IMR-90 (cell line): ENCODE results near the gene DIAPH1. TPM values are rescaled to one million over a fixed set of nuclear protein-coding genes. Genes with fewer than 3 reads are reported as not detected.

Experiments
- ATAC-seq: fragments of 200-7000 bp; cut with Tn5 transposase; 2 replicates; pipeline ENCODE4 v1.9.1; 2020; ENCODE audit warnings: low read depth, mild to moderate bottlenecking, moderate library complexity
- BruUV-seq: library from RNA; stranded (reverse); fragments of 400-500 nt; replicated peaks from 2 replicates; lab custom pipeline; 2021; lab: Mats Ljungman, UMichigan
- CTCF ChIA-PET: fragments of 300-600 bp; formaldehyde crosslinking; extraction: SDS; loops from one replicate; lab custom pipeline; 2021; ENCODE audit warnings: antibody characterized with exemption; lab: Yijun Ruan, JAX
- POLR2A ChIA-PET: fragments of 300-600 bp; sonication (Branson Sonifier 250); formaldehyde crosslinking; loops from one replicate; lab custom pipeline; 2022; ENCODE audit warnings: antibody characterized with exemption; ENCODE audit not compliant: unreplicated experiment; lab: Charles Lee
- DNase-seq: peaks from one replicate; pipeline ENCODE4 v3.0.0; 2013
- H2AFZ ChIP-seq: replicated peaks from 2 replicates; pipeline ENCODE3; 2013; ENCODE audit warnings: low read length, mild to moderate bottlenecking; ENCODE audit not compliant: poor library complexity
- H2AK5ac ChIP-seq: 2 replicates; pipeline ENCODE4 v1.6.1; 2013; ENCODE audit warnings: low read depth, low read length, inconsistent platforms
- H2AK9ac ChIP-seq: replicated peaks from 2 replicates; pipeline ENCODE3; 2013; ENCODE audit warnings: mild to moderate bottlenecking, low read depth, low read length, moderate library complexity; ENCODE audit not compliant: poor library complexity
- H2BK120ac ChIP-seq: 2 replicates; pipeline ENCODE4 v1.6.1; 2013; ENCODE audit warnings: low read depth, low read length, inconsistent platforms
- H2BK15ac ChIP-seq: 3 replicates; pipeline ENCODE4 v1.6.1; 2013; ENCODE audit warnings: low read depth, low read length, inconsistent platforms
- H2BK20ac ChIP-seq: 2 replicates; pipeline ENCODE4 v1.6.1; 2013; ENCODE audit warnings: low read depth, mild to moderate bottlenecking, inconsistent platforms, low read length, moderate library complexity
- H2BK5ac ChIP-seq: 2 replicates; pipeline ENCODE4 v1.6.1; 2013; ENCODE audit warnings: mild to moderate bottlenecking, low read depth, low read length, inconsistent platforms; ENCODE audit not compliant: poor library complexity, severe bottlenecking
- H3K14ac ChIP-seq: replicated peaks from 2 replicates; pipeline ENCODE4 v1.6.1; 2013; ENCODE audit warnings: low read depth, low read length, inconsistent platforms
- H3K18ac ChIP-seq: 2 replicates; pipeline ENCODE4 v1.6.1; 2013; ENCODE audit warnings: low read depth, low read length, control low read depth
- H3K23ac ChIP-seq: 2 replicates; pipeline ENCODE4 v1.6.1; 2013; ENCODE audit warnings: low read depth, low read length, inconsistent platforms
- H3K27ac ChIP-seq: 2 replicates; pipeline ENCODE4 v1.5.1; 2013; ENCODE audit warnings: mild to moderate bottlenecking, control low read depth, low read length; ENCODE audit not compliant: insufficient read depth
- H3K27me3 ChIP-seq: 2 replicates; pipeline ENCODE4 v1.6.1; 2013; ENCODE audit warnings: low read length; ENCODE audit not compliant: control insufficient read depth, insufficient read depth
- H3K36me3 ChIP-seq: 2 replicates; pipeline ENCODE4 v1.6.1; 2013; ENCODE audit warnings: low read length, mixed read lengths; ENCODE audit not compliant: control insufficient read depth, insufficient read depth
- H3K4ac ChIP-seq: 2 replicates; pipeline ENCODE4 v1.6.1; 2013; ENCODE audit warnings: low read depth, low read length, inconsistent platforms
- H3K4me1 ChIP-seq: 2 replicates; pipeline ENCODE4 v1.6.1; 2013; ENCODE audit warnings: low read length, mixed read lengths; ENCODE audit not compliant: control insufficient read depth, insufficient read depth
- H3K4me2 ChIP-seq: 2 replicates; pipeline ENCODE4 v1.6.1; 2013; ENCODE audit warnings: low read depth, mild to moderate bottlenecking, control low read depth, low read length, moderate library complexity
- H3K4me3 ChIP-seq: 2 replicates; pipeline ENCODE4 v1.5.1; 2013; ENCODE audit warnings: low read depth, mild to moderate bottlenecking, control low read depth, low read length, moderate library complexity; ENCODE audit not compliant: insufficient read depth
- H3K56ac ChIP-seq: 2 replicates; pipeline ENCODE4 v1.6.1; 2013; ENCODE audit warnings: low read length, inconsistent platforms; ENCODE audit not compliant: insufficient read depth; ENCODE audit errors: extremely low read depth
- H3K79me1 ChIP-seq, 2 experiments: 2 replicates each; pipeline ENCODE4 v1.6.1; 2013; ENCODE audit warnings: low read length in 2 of 2, inconsistent platforms in 1 of 2, low read depth in 1 of 2
- H3K9ac ChIP-seq: 2 replicates; pipeline ENCODE4 v1.6.1; 2013; ENCODE audit warnings: low read depth, low read length, control low read depth
- H3K9me1 ChIP-seq: 2 replicates; pipeline ENCODE4 v1.6.1; 2013; ENCODE audit warnings: low read length, inconsistent platforms; ENCODE audit not compliant: insufficient read depth
- H3K9me3 ChIP-seq: 2 replicates; pipeline ENCODE4 v1.6.1; 2013; ENCODE audit warnings: low read length; ENCODE audit not compliant: control insufficient read depth, insufficient read depth
- H4K20me1 ChIP-seq: 2 replicates; pipeline ENCODE4 v1.6.1; 2013; ENCODE audit warnings: low read length, inconsistent platforms; ENCODE audit not compliant: insufficient read depth
- H4K5ac ChIP-seq: 2 replicates; pipeline ENCODE4 v1.6.1; 2013; ENCODE audit warnings: mild to moderate bottlenecking, low read depth, low read length, control low read depth
- H4K8ac ChIP-seq, 2 experiments: 2 replicates each; pipeline ENCODE4 v1.6.1; 2013; ENCODE audit warnings: low read depth in 2 of 2, low read length in 2 of 2, control low read depth in 1 of 2, inconsistent platforms in 1 of 2
- H4K91ac ChIP-seq: 2 replicates; pipeline ENCODE4 v1.6.1; 2013; ENCODE audit warnings: low read depth, low read length, inconsistent platforms; ENCODE audit not compliant: insufficient read depth
- CEBPB ChIP-seq: IDR thresholded peaks from 2 replicates; pipeline ENCODE4 v1.6.1; 2012; ENCODE audit warnings: low read depth, low read length, improper control_type of control experiment
- MXI1 ChIP-seq: IDR thresholded peaks from 2 replicates; pipeline ENCODE4 v1.6.1; 2012; ENCODE audit warnings: low read depth, mild to moderate bottlenecking, low read length, moderate library complexity, borderline replicate concordance
- USF2 ChIP-seq: fragments of 150-350 bp; IDR thresholded peaks from 2 replicates; pipeline ENCODE4 v1.6.1; 2017; ENCODE audit warnings: mild to moderate bottlenecking, antibody characterized with exemption, low read length, low read depth
- WGBS, 2 experiments: methylation state at CpG; one replicate each; pipeline versions ENCODE4 v1.1.5 to v1.1.7; 2013; ENCODE audit warnings: missing lambda C conversion rate in 2 of 2; ENCODE audit not compliant: insufficient read length in 1 of 2; ENCODE audit errors: extremely low coverage in 2 of 2; 5-methylcytosine and 5-hydroxymethylcytosine counted together
- dilution Hi-C: fragments of 300-500 bp; cut with HindIII; formaldehyde crosslinking; loops from one replicate; pipeline ENCODE4 v1.14.3; 2018; ENCODE audit warnings: low sequenced_read_pairs; ENCODE audit not compliant: unreplicated experiment
- in situ Hi-C: fragments of 300-500 bp; cut with MboI; formaldehyde crosslinking; loops from 3 replicates; pipeline ENCODE4 v1.14.3; 2019; ENCODE audit warnings: low sequenced_read_pairs, inconsistent platforms, mixed read lengths
- intact Hi-C: fragments of 100-400 bp; cut with micrococcal nuclease; formaldehyde crosslinking; loops from 2 replicates; pipeline ENCODE4 v1.10.0; 2022
- polyA plus RNA-seq, 3 experiments: library from polyadenylated mRNA; depleted of rRNA; stranded (reverse); fragments of >200 nt; gene quantifications; 2 replicates each; pipeline ENCODE4 v1.2.3, GENCODE V29; 2012; ENCODE audit warnings: low replicate concordance in 1 of 3
- total RNA-seq: library from RNA; depleted of rRNA; stranded (reverse); fragments of >200 nt; gene quantifications from 2 replicates; pipeline ENCODE4 v1.2.3, GENCODE V29; 2012

Gene DIAPH1
- total and polyA plus RNA-seq, 2 of the 4 experiments (the other 2 are of a cell fraction) = 12.0 to 37.4 TPM

DNA sequence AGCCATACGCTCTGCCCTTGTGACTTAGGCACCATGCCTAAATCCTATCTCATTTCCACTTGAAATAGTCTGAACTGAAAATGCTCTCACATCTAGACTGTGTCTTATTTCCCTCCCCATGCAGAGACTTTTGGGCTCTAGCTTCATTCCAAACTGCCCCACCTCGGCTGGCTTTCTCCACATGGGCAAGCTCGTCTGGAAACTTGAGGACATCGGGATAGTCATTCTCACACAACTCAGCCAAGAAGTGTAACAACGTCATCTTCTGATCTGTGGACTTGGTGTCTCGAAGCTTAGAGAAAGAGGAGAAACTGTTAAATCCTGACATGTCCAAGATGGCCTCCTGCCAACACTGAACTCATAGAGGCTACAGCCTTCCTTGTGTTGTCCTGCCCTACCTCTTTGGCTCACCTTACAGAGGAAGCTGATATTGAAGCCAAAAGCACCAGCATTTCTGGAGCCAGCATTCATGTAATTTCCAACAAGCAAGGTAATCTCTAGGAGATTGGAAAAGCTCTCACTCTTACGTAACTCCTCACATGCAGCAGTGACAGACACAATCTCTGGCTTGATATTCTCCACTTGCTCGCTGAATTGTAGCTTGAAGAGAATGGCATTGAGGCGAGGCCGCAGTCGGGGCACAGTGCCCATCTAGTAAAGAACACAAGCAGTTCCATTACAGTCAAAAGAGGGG lies 90.4 kb downstream of the DIAPH1 start:
- H2AK5ac ChIP-seq = peak overlapping the region; percentile 1; the same call in 1 of the 2 replicates
- H3K4me3 ChIP-seq = no peak overlapping the region
- H3K18ac ChIP-seq = peak overlapping the region; percentile 30
- peak overlapping the region; percentile 19 for H3K14ac ChIP-seq
- peak overlapping the region; percentile 37 for H2AFZ ChIP-seq
- peak overlapping the region; percentile 17; the same call in 1 of the 2 replicates for H2BK120ac ChIP-seq
- peak overlapping the region; percentile 18 for H2AK9ac ChIP-seq
- H2BK15ac ChIP-seq = peak overlapping the region; percentile 7; the same call in 2 of the 3 replicates
- no peak for ATAC-seq
- H2BK20ac ChIP-seq = peak overlapping the region; percentile 16; the same call in 1 of the 2 replicates
- peaks cover 0 to 17% of the 10 kb centered on the region in 2 experiments; a peak in 3 of 4 replicates for H3K79me1 ChIP-seq
- H3K4me1 ChIP-seq = peaks cover 30% of the 10 kb centered on the region
- H3K27me3 ChIP-seq = no peaks in the 10 kb centered on the region
- peak overlapping the region; percentile 52 for H2BK5ac ChIP-seq
- WGBS, 2 experiments = no CpG with 5 or more reads among the region's 11 CpGs
- CTCF ChIA-PET = interaction anchor here (0.6 to 1.9 kb wide), 5 partner anchors 12 to 116 kb away, joined by 3 to 8 read pairs (median 3); partner anchors contain the start of genes PCDHGA10 and PCDHGA11
- H3K4me2 ChIP-seq = peak overlapping the region; percentile 8; the same call in 1 of the 2 replicates
- no peaks in the 10 kb centered on the region; the same call in none of the 2 replicates for H3K36me3 ChIP-seq
- no peaks in the 10 kb centered on the region for H3K9me3 ChIP-seq
- peak; percentile 59 for DNase-seq
- no TSS peak for BruUV-seq
- H4K5ac ChIP-seq = no peak overlapping the region; the same call in 1 of the 2 replicates
- peak overlapping the region; percentile 3 for H3K23ac ChIP-seq
- intact Hi-C loops = no loop called here
- dilution Hi-C loops = no loop called here
- in situ Hi-C loops = no loop called here
- POLR2A ChIA-PET = interaction anchor here (1.7 kb wide), 1 partner anchor 29 kb away, joined by 10 read pairs; no protein-coding TSS in a partner anchor
- no peak overlapping the region for H3K56ac ChIP-seq
- no peaks in the 10 kb centered on the region for H4K20me1 ChIP-seq
- TF ChIP-seq USF2 (no peak), MXI1 (no peak), CEBPB (peak; percentile 79)
- peak overlapping the region; percentile 3; the same call in 1 of the 2 replicates for H3K9ac ChIP-seq
- peak overlapping the region; percentile 73; the same call in 1 of the 2 replicates for H3K27ac ChIP-seq
- peak overlapping the region; percentile 39 for H3K4ac ChIP-seq
- H4K8ac ChIP-seq = peak overlapping the region in 1 of 2 experiments; percentile 61; a peak in 2 of 4 replicates
- peaks cover 8% of the 10 kb centered on the region for H3K9me1 ChIP-seq
- peak overlapping the region; percentile 59 for H4K91ac ChIP-seq
